GM19452 (cell line): Measurements from ENCODE around the gene SLC30A5.

ENCODE experiments used
- ATAC-seq: cut with Tn5 transposase; IDR thresholded peaks from one replicate; pipeline ENCODE4 v1.9.1; 2021; ENCODE audit not compliant: unreplicated experiment

Gene SLC30A5

DNA sequence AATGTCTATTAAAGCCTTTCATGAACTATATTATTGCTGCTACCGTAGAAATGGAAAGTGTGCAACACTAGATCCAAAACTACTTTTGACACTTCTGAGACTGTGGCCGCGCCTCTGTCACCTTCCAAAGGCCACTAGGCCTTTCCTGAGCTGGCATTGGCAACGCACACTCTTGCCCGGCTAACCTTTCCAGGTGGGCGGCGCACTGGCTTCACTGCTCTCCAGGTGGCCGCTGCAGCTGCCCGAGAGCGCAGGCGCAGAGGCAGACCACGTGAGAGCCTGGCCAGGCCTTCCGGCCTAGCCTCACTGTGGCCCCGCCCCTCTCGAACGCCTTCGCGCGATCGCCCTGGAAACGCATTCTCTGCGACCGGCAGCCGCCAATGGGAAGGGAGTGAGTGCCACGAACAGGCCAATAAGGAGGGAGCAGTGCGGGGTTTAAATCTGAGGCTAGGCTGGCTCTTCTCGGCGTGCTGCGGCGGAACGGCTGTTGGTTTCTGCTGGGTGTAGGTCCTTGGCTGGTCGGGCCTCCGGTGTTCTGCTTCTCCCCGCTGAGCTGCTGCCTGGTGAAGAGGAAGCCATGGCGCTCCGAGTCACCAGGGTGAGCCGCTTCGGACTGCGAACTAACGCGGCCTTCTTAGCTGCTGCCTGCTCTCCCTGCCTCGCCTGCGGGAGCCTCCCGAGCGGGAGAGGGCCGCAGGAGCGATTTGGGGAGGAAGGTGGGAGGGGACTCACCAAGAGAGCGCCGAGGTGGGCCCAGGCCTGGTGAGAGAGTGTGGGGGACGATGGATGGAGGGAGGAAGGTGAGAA, 73.1 kb downstream of the SLC30A5 start, which contains the start of gene CCNB1:
TSS of gene CCNB1 (plus strand) at position 465 of the 807 bp plus-strand sequence. CDS start at position 578, 113 bp downstream.
- ATAC-seq = peak; percentile 100

GRCh38 chr5:69167493-69167855, 73.7 kb downstream of the SLC30A5 start:
- no peak for ATAC-seq

- ATAC-seq = no peak
These were observed 74.1 kb downstream of the SLC30A5 start for GRCh38 chr5:69167929-69168328.

- ATAC-seq = no peak
These were observed 76.7 kb downstream of the SLC30A5 start for GRCh38 chr5:69170495-69170894.

DNA sequence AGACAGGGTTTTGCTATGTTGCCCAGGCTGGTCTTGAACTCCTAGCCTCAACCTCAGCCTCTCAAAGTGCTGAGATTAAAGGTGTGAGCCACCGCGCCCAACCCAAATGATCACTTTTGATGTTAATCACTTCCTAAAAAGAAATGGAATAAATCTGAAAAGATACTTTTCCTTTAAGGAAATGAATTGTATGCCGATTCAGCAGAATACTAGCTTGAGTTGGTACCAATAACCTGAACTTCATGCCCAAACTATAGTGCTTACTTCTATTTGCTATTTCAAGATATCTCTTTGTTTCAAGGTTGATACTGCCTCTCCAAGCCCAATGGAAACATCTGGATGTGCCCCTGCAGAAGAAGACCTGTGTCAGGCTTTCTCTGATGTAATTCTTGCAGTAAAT, 77.2 kb downstream of the SLC30A5 start:
- ATAC-seq = no peak
